SU-DHL-6 (cell line): Measurements from ENCODE around the gene MYL12B.

Experiments
- H2AFZ ChIP-seq: fragments of 200-600 bp; sonication (generic); 2 replicates; pipeline ENCODE4 v1.6.1; 2014; ENCODE audit warnings: low read depth, mild to moderate bottlenecking, moderate library complexity, mixed read lengths, antibody characterized with exemption, low read length; ENCODE audit not compliant: severe bottlenecking
- H3F3A ChIP-seq: fragments of 200-600 bp; shearing (Covaris generic); 2 replicates; pipeline ENCODE4 v1.6.0; 2016; ENCODE audit warnings: antibody characterized with exemption, mild to moderate bottlenecking; ENCODE audit not compliant: insufficient read depth
- H3K27ac ChIP-seq: fragments of 200-600 bp; sonication (generic); 2 replicates; pipeline ENCODE4 v1.5.1; 2016; ENCODE audit warnings: low read depth, mild to moderate bottlenecking, low read length, moderate library complexity, mixed read lengths
- H3K27me3 ChIP-seq: fragments of 200-600 bp; sonication (generic), shearing (Covaris generic); 2 replicates; pipeline ENCODE4 v1.6.0; 2014; ENCODE audit warnings: mild to moderate bottlenecking, low read length
- H3K36me3 ChIP-seq: fragments of 200-600 bp; sonication (generic); 2 replicates; pipeline ENCODE4 v1.6.1; 2014; ENCODE audit warnings: mild to moderate bottlenecking, low read length, mixed read lengths
- H3K4me2 ChIP-seq: fragments of 300-600, 200-600 bp; shearing (Covaris generic), sonication (generic); 2 replicates; pipeline ENCODE4 v1.6.0; 2014; ENCODE audit warnings: low read length, low read depth, mild to moderate bottlenecking; ENCODE audit not compliant: poor library complexity, severe bottlenecking
- H3K4me3 ChIP-seq: fragments of 200-600 bp; sonication (generic); 2 replicates; pipeline ENCODE4 v1.5.1; 2014; ENCODE audit warnings: antibody characterized with exemption, low read length, mild to moderate bottlenecking, mixed read lengths; ENCODE audit not compliant: insufficient read depth, poor library complexity, severe bottlenecking
- H3K79me2 ChIP-seq: fragments of 200-600 bp; sonication (generic); 2 replicates; pipeline ENCODE4 v1.6.1; 2014; ENCODE audit warnings: mild to moderate bottlenecking, low read length, moderate library complexity; ENCODE audit not compliant: insufficient read depth
- H3K9ac ChIP-seq: fragments of 200-600 bp; sonication (generic); 2 replicates; pipeline ENCODE4 v1.7.0; 2014; ENCODE audit warnings: mild to moderate bottlenecking, low read length
- H3K9me2 ChIP-seq: fragments of 200-600 bp; sonication (generic); replicated peaks from 2 replicates; pipeline ENCODE4 v1.6.1; 2014; ENCODE audit warnings: low read length; ENCODE audit not compliant: insufficient read depth
- H3K9me3 ChIP-seq: fragments of 200-600 bp; sonication (generic); 2 replicates; pipeline ENCODE4 v1.6.1; 2014; ENCODE audit warnings: low read length, mixed read lengths; ENCODE audit not compliant: insufficient read depth
- H4K20me1 ChIP-seq: fragments of 200-600 bp; sonication (generic); 2 replicates; pipeline ENCODE4 v1.6.1; 2014; ENCODE audit warnings: low read depth, mild to moderate bottlenecking, antibody characterized with exemption, low read length, moderate library complexity, mixed read lengths
- CTCF ChIP-seq: fragments of 200-600 bp; sonication (generic); IDR thresholded peaks from one replicate; pipeline ENCODE4 v1.5.1; 2017; ENCODE audit warnings: antibody characterized with exemption, mild to moderate bottlenecking, low read length, moderate library complexity; ENCODE audit not compliant: insufficient read depth, poor library complexity, severe bottlenecking
- EZH2phosphoT487 ChIP-seq: fragments of 200-600 bp; sonication (generic), shearing (Covaris generic); conservative IDR thresholded peaks from 2 replicates; pipeline ENCODE4 v1.6.1; 2018; ENCODE audit warnings: mild to moderate bottlenecking, antibody characterized with exemption, low read length, moderate library complexity, mixed read lengths

MYL12B gene

GRCh38 chr18:3265564-3266033 lies 3.7 kb downstream of the MYL12B start:
- Histone ChIP-seq H3K79me2 (peaks cover 86% of the 10 kb centered on the region), H3K9ac (no peak overlapping the region), H3K27ac (no peak overlapping the region), H3K9me3 (no peaks in the 10 kb centered on the region), H3K4me3 (no peak overlapping the region), H3F3A (0 out of 2 replicates have a peak, but pooled peaks cover 3% of the 10 kb centered on the region), H3K4me2 (no peak overlapping the region), H3K9me2 (no peaks in the 10 kb centered on the region), H2AFZ (no peak overlapping the region), H4K20me1 (peaks cover 21% of the 10 kb centered on the region), H3K36me3 (no peaks in the 10 kb centered on the region), H3K27me3 (no peaks in the 10 kb centered on the region)
- TF ChIP-seq EZH2phosphoT487: no peak

- Histone ChIP-seq H3K27ac (no peak overlapping the region), H3K4me2 (no peak overlapping the region), H3K9me3 (no peaks in the 10 kb centered on the region), H3F3A (0 out of 2 replicates have a peak, but pooled peaks cover 2% of the 10 kb centered on the region), H3K9ac (no peak overlapping the region), H3K79me2 (peaks cover 91% of the 10 kb centered on the region), H3K27me3 (no peaks in the 10 kb centered on the region), H4K20me1 (peaks cover 21% of the 10 kb centered on the region), H3K36me3 (no peaks in the 10 kb centered on the region), H2AFZ (no peak overlapping the region), H3K4me3 (no peak overlapping the region), H3K9me2 (no peaks in the 10 kb centered on the region)
- no peak for TF ChIP-seq EZH2phosphoT487
- TF ChIP-seq CTCF: no peak
These were observed 4.2 kb downstream of the MYL12B start for GRCh38 chr18:3266062-3266608.

GRCh38 chr18:3268306-3268705 lies 6.4 kb downstream of the MYL12B start:
- peaks cover 87% of the 10 kb centered on the region for H3K79me2 ChIP-seq
- no peak overlapping the region for H3K9ac ChIP-seq
- H3K9me2 ChIP-seq: no peaks in the 10 kb centered on the region
- no peaks in the 10 kb centered on the region for H3K9me3 ChIP-seq
- TF ChIP-seq EZH2phosphoT487 (no peak), CTCF (no peak)
- no peak overlapping the region for H2AFZ ChIP-seq
- H3K4me3 ChIP-seq: no peak overlapping the region
- no peaks in the 10 kb centered on the region for H3K36me3 ChIP-seq
- H4K20me1 ChIP-seq: peaks cover 16% of the 10 kb centered on the region
- H3F3A ChIP-seq: no peaks in the 10 kb centered on the region
- no peak overlapping the region for H3K4me2 ChIP-seq
- no peak overlapping the region for H3K27ac ChIP-seq
- no peaks in the 10 kb centered on the region for H3K27me3 ChIP-seq

- Histone ChIP-seq H3K9me2 (no peaks in the 10 kb centered on the region), H3K27ac (no peak overlapping the region), H3F3A (no peaks in the 10 kb centered on the region), H3K4me3 (no peak overlapping the region), H2AFZ (no peak overlapping the region), H3K79me2 (peaks cover 77% of the 10 kb centered on the region), H3K9ac (no peak overlapping the region), H4K20me1 (peaks cover 12% of the 10 kb centered on the region; the same call in 1 of the 2 replicates), H3K27me3 (no peaks in the 10 kb centered on the region), H3K4me2 (no peak overlapping the region), H3K36me3 (no peaks in the 10 kb centered on the region), H3K9me3 (no peaks in the 10 kb centered on the region)
- TF ChIP-seq CTCF: no peak
- TF ChIP-seq EZH2phosphoT487: no peak
These were observed 7.4 kb downstream of the MYL12B start for GRCh38 chr18:3269241-3269913.
